ENCODE data around the gene GPC5.

- TF ChIP-seq JUND (IDR thresholded peaks at IDR 0.05) (no peak), GABPA (IDR thresholded peaks at IDR 0.05 in 1 of 2, conservative IDR thresholded peaks at IDR 0.05 in 1 of 2) (no peak), CTCF (IDR thresholded peaks at IDR 0.05; ENCODE audit: low read depth, low read length, missing input control) (no peak), REST (IDR thresholded peaks at IDR 0.05) (no peak), SP1 (IDR thresholded peaks at IDR 0.05) (no peak), HNF4A (conservative IDR thresholded peaks at IDR 0.05) (no peak)
Measured at GRCh38 chr13:91405240-91405639, 6.8 kb downstream of the GPC5 start.
